Activated T-helper 1 cell treated with anti-CD3 and anti-CD28 coated beads, Interleukin-12 subunit alpha, Interleukin-12 subunit beta, Interleukin-2, Interleukin-4 antibody, amounts not matched to agents 30 ng/mL and 10 ng/mL and 1 ng/mL, durations not matched to agents 14 hours and 24 hours and 36 hours (primary cell): ENCODE measurements around the gene BTBD2. TPM values are rescaled to one million over a fixed set of nuclear protein-coding genes. Genes with fewer than 3 reads are reported as not detected.

Source experiments
- DNase-seq: peaks from one replicate; pipeline ENCODE4 v3.0.0; 2021; ENCODE audit warnings: low spot score
- H3K27ac Mint-ChIP-seq: one replicate; pipeline ENCODE4 v1.8.0; 2021; ENCODE audit warnings: mild to moderate bottlenecking, mixed read lengths
- H3K27me3 Mint-ChIP-seq: one replicate; pipeline ENCODE4 v1.8.0; 2022; ENCODE audit warnings: mild to moderate bottlenecking, moderate library complexity, mixed read lengths; ENCODE audit not compliant: insufficient read depth
- H3K36me3 Mint-ChIP-seq: one replicate; pipeline ENCODE4 v1.8.0; 2021; ENCODE audit warnings: low read depth, mixed read lengths
- H3K4me1 Mint-ChIP-seq: one replicate; pipeline ENCODE4 v1.8.0; 2021; ENCODE audit warnings: low read depth, mixed read lengths
- H3K4me3 Mint-ChIP-seq: one replicate; pipeline ENCODE4 v1.8.0; 2021; ENCODE audit warnings: mild to moderate bottlenecking, moderate library complexity, mixed read lengths
- H3K9me3 Mint-ChIP-seq: one replicate; pipeline ENCODE4 v1.8.0; 2021; ENCODE audit warnings: mixed read lengths
- intact Hi-C: fragments of 100-400 bp; cut with micrococcal nuclease; formaldehyde crosslinking; loops from one replicate; pipeline ENCODE4 v1.15.1; 2024
- total RNA-seq: library from RNA; stranded (reverse); gene quantifications from 2 replicates; pipeline ENCODE4 v1.2.3, GENCODE V29; 2022

BTBD2 gene
- total RNA-seq, 1 donor from 2014 or later = 27.5 TPM

GRCh38 chr19:1956868-1957492, 58.5 kb downstream of the BTBD2 start:
- Mint-ChIP-seq H3K9me3 (no peaks in the 10 kb centered on the region), H3K36me3 (peaks cover 3% of the 10 kb centered on the region), H3K4me1 (no peaks in the 10 kb centered on the region), H3K27ac (no peak overlapping the region), H3K27me3 (no peaks in the 10 kb centered on the region), H3K4me3 (no peak overlapping the region)
- DNase-seq = no peak
- intact Hi-C loops = no loop called here

GRCh38 chr19:1956122-1956494, 59.4 kb downstream of the BTBD2 start:
- no peak overlapping the region for H3K4me3 Mint-ChIP-seq
- intact Hi-C loops = no loop called here
- no peaks in the 10 kb centered on the region for H3K9me3 Mint-ChIP-seq

GRCh38 chr19:1955171-1956121, 60.1 kb downstream of the BTBD2 start:
- intact Hi-C loops = no loop called here

More at GRCh38 chr19:1956122-1956494, 59.4 kb downstream of the BTBD2 start:
- no peaks in the 10 kb centered on the region for H3K4me1 Mint-ChIP-seq
- H3K36me3 Mint-ChIP-seq = peaks cover 3% of the 10 kb centered on the region
- no peak for DNase-seq
- no peak overlapping the region for H3K27ac Mint-ChIP-seq
- no peaks in the 10 kb centered on the region for H3K27me3 Mint-ChIP-seq

GRCh38 chr19:1954532-1954933, 61.0 kb downstream of the BTBD2 start:
- Mint-ChIP-seq H3K9me3 (no peaks in the 10 kb centered on the region), H3K4me1 (no peaks in the 10 kb centered on the region), H3K4me3 (no peak overlapping the region), H3K27me3 (no peaks in the 10 kb centered on the region), H3K27ac (no peak overlapping the region), H3K36me3 (peaks cover 7% of the 10 kb centered on the region)
- intact Hi-C loops = no loop called here
- no peak for DNase-seq

More at GRCh38 chr19:1955171-1956121, 60.1 kb downstream of the BTBD2 start:
- no peaks in the 10 kb centered on the region for H3K27me3 Mint-ChIP-seq
- H3K4me1 Mint-ChIP-seq = no peaks in the 10 kb centered on the region
- no peak overlapping the region for H3K27ac Mint-ChIP-seq
- H3K4me3 Mint-ChIP-seq = no peak overlapping the region
- no peaks in the 10 kb centered on the region for H3K9me3 Mint-ChIP-seq
- no peak for DNase-seq
- H3K36me3 Mint-ChIP-seq = peaks cover 3% of the 10 kb centered on the region

GRCh38 chr19:1953441-1954094, 61.9 kb downstream of the BTBD2 start:
- no peaks in the 10 kb centered on the region for H3K27me3 Mint-ChIP-seq
- H3K27ac Mint-ChIP-seq = no peak overlapping the region
- no peak overlapping the region for H3K4me3 Mint-ChIP-seq
- no peaks in the 10 kb centered on the region for H3K4me1 Mint-ChIP-seq
- no peaks in the 10 kb centered on the region for H3K9me3 Mint-ChIP-seq
- DNase-seq = no peak
- peaks cover 7% of the 10 kb centered on the region for H3K36me3 Mint-ChIP-seq
- intact Hi-C loops = no loop called here

- Mint-ChIP-seq H3K4me3 (no peak overlapping the region), H3K36me3 (peaks cover 7% of the 10 kb centered on the region), H3K9me3 (no peaks in the 10 kb centered on the region), H3K27ac (no peak overlapping the region), H3K4me1 (no peaks in the 10 kb centered on the region), H3K27me3 (no peaks in the 10 kb centered on the region)
- DNase-seq = no peak
- intact Hi-C loops = no loop called here
Measured at GRCh38 chr19:1953037-1953436, 62.5 kb downstream of the BTBD2 start.

- H3K9me3 Mint-ChIP-seq = no peaks in the 10 kb centered on the region
- no peak overlapping the region for H3K27ac Mint-ChIP-seq
- H3K27me3 Mint-ChIP-seq = no peaks in the 10 kb centered on the region
- H3K4me3 Mint-ChIP-seq = no peak overlapping the region
- H3K4me1 Mint-ChIP-seq = no peaks in the 10 kb centered on the region
- DNase-seq = no peak
- peaks cover 7% of the 10 kb centered on the region for H3K36me3 Mint-ChIP-seq
- intact Hi-C loops = no loop called here
Measured at GRCh38 chr19:1952635-1953034, 62.9 kb downstream of the BTBD2 start.

- DNase-seq = no peak
- Mint-ChIP-seq H3K4me3 (no peak overlapping the region), H3K27ac (no peak overlapping the region), H3K36me3 (peaks cover 10% of the 10 kb centered on the region), H3K27me3 (no peaks in the 10 kb centered on the region), H3K4me1 (peaks cover 4% of the 10 kb centered on the region), H3K9me3 (no peaks in the 10 kb centered on the region)
- intact Hi-C loops = no loop called here
Measured at GRCh38 chr19:1950640-1951039, 64.9 kb downstream of the BTBD2 start.

GRCh38 chr19:1949304-1950101, 66.0 kb downstream of the BTBD2 start:
- H3K4me1 Mint-ChIP-seq = peaks cover 4% of the 10 kb centered on the region
- peaks cover 10% of the 10 kb centered on the region for H3K36me3 Mint-ChIP-seq
- H3K4me3 Mint-ChIP-seq = no peak overlapping the region
- H3K9me3 Mint-ChIP-seq = no peaks in the 10 kb centered on the region
- intact Hi-C loops = no loop called here
- no peak for DNase-seq
- no peak overlapping the region for H3K27ac Mint-ChIP-seq
- H3K27me3 Mint-ChIP-seq = no peaks in the 10 kb centered on the region

- peaks cover 15% of the 10 kb centered on the region for H3K36me3 Mint-ChIP-seq
- no peaks in the 10 kb centered on the region for H3K9me3 Mint-ChIP-seq
- no peak overlapping the region for H3K27ac Mint-ChIP-seq
- no peak overlapping the region for H3K4me3 Mint-ChIP-seq
- H3K27me3 Mint-ChIP-seq = no peaks in the 10 kb centered on the region
- intact Hi-C loops = no loop called here
- H3K4me1 Mint-ChIP-seq = peaks cover 13% of the 10 kb centered on the region
- DNase-seq = no peak
Measured at GRCh38 chr19:1947651-1948209, 67.8 kb downstream of the BTBD2 start.

GRCh38 chr19:1945899-1946298, 69.6 kb downstream of the BTBD2 start:
- no peaks in the 10 kb centered on the region for H3K27me3 Mint-ChIP-seq
- no peaks in the 10 kb centered on the region for H3K9me3 Mint-ChIP-seq
- intact Hi-C loops = no loop called here
- no peak overlapping the region for H3K4me3 Mint-ChIP-seq
- H3K4me1 Mint-ChIP-seq = peaks cover 14% of the 10 kb centered on the region
- no peak for DNase-seq
- peaks cover 13% of the 10 kb centered on the region for H3K36me3 Mint-ChIP-seq
- no peak overlapping the region for H3K27ac Mint-ChIP-seq

GRCh38 chr19:1944916-1945561, 70.5 kb downstream of the BTBD2 start:
- H3K4me1 Mint-ChIP-seq = peaks cover 17% of the 10 kb centered on the region
- H3K27ac Mint-ChIP-seq = no peak overlapping the region
- H3K36me3 Mint-ChIP-seq = peaks cover 9% of the 10 kb centered on the region
- no peak overlapping the region for H3K4me3 Mint-ChIP-seq
- no peaks in the 10 kb centered on the region for H3K9me3 Mint-ChIP-seq
- DNase-seq = no peak
- no peaks in the 10 kb centered on the region for H3K27me3 Mint-ChIP-seq
- intact Hi-C loops = no loop called here
